Calu3 (cell line): ENCODE data around the gene CDK5RAP2. TPM values are rescaled to one million over a fixed set of nuclear protein-coding genes. Genes with fewer than 3 reads are reported as not detected.
"Not testable (repeated sequence)": the region's sequence is repeated elsewhere in the genome, so short reads cannot be mapped to it uniquely, and the experiment has no call there.

ENCODE experiments used
- Bru-seq: library from RNA; stranded (reverse); fragments of 400-500 nt; gene quantifications from one replicate; lab custom pipeline; 2021; lab: Mats Ljungman, UMichigan
- BruChase-seq, 2 experiments: library from RNA; stranded (reverse); fragments of 400-500 nt; gene quantifications; one replicate each; lab custom pipeline; 2021; lab: Mats Ljungman, UMichigan
- BruUV-seq: library from RNA; stranded (reverse); fragments of 400-500 nt; replicated peaks from 2 replicates; lab custom pipeline; 2021; lab: Mats Ljungman, UMichigan
- CTCF ChIA-PET: fragments of 300-600 bp; sonication (Branson Sonifier 250); formaldehyde crosslinking; loops from one replicate; lab custom pipeline; 2022; ENCODE audit warnings: antibody characterized with exemption; lab: Charles Lee
- DNase-seq: peaks from one replicate; pipeline ENCODE4 v3.0.0; 2022
- H3K27ac Mint-ChIP-seq: one replicate; pipeline ENCODE4 v1.8.0; 2022; ENCODE audit warnings: mixed read lengths; ENCODE audit not compliant: unreplicated experiment
- H3K27me3 Mint-ChIP-seq: one replicate; pipeline ENCODE4 v1.8.0; 2022; ENCODE audit warnings: mixed read lengths; ENCODE audit not compliant: unreplicated experiment
- H3K36me3 Mint-ChIP-seq: one replicate; pipeline ENCODE4 v1.8.0; 2022; ENCODE audit warnings: mild to moderate bottlenecking, moderate library complexity, mixed read lengths; ENCODE audit not compliant: insufficient read depth, unreplicated experiment
- H3K4me1 Mint-ChIP-seq: one replicate; pipeline ENCODE4 v1.8.0; 2022; ENCODE audit warnings: mild to moderate bottlenecking, low read depth, mixed read lengths; ENCODE audit not compliant: unreplicated experiment
- H3K4me3 Mint-ChIP-seq: one replicate; pipeline ENCODE4 v1.8.0; 2022; ENCODE audit warnings: mild to moderate bottlenecking, low read depth, moderate library complexity, mixed read lengths; ENCODE audit not compliant: unreplicated experiment
- H3K9me3 Mint-ChIP-seq: one replicate; pipeline ENCODE4 v1.8.0; 2022; ENCODE audit warnings: low read depth, mixed read lengths; ENCODE audit not compliant: unreplicated experiment
- CTCF ChIP-seq: fragments of 200-600 bp; IDR thresholded peaks from one replicate; pipeline ENCODE4 v1.8.0; 2022; ENCODE audit warnings: antibody characterized with exemption; ENCODE audit not compliant: unreplicated experiment
- intact Hi-C: fragments of 100-400 bp; cut with micrococcal nuclease; formaldehyde crosslinking; loops from one replicate; pipeline ENCODE4 v1.10.0; 2022; ENCODE audit not compliant: unreplicated experiment
- long read RNA-seq: library from polyadenylated mRNA; stranded (forward); transcript quantifications from one replicate; pipeline ENCODE4 v2.0.0, GENCODE V29; 2022
- total RNA-seq: library from RNA; stranded (reverse); gene quantifications from 2 replicates; pipeline ENCODE4 v1.2.3, GENCODE V29; 2022

CDK5RAP2 gene
- 40.7 and 43.1 TPM in 2 replicates for total RNA-seq
- percentile 78 among the genes with signal in this experiment for Bru-seq, nascent RNA
- percentile 69 among the genes with signal in this experiment for BruChase-seq, experiment 1, labeled RNA remaining after a 6-hour chase
- percentile 67 among the genes with signal in this experiment for BruChase-seq, experiment 2, labeled RNA remaining after a 2-hour chase
- long read RNA-seq, full-length matches to known transcripts, result 2 of 10 reads
- long read RNA-seq, partial matches to known transcripts, result 5 of 10 reads
- long read RNA-seq, other reads (novel, unspliced or antisense), result 3 of 10 reads

- H3K9me3 Mint-ChIP-seq, result no peaks in the 10 kb centered on the region
- H3K4me3 Mint-ChIP-seq, result peak within 1 kb of the TSS; percentile 97
- peaks cover 8% of the 10 kb centered on the region for H3K4me1 Mint-ChIP-seq
- DNase-seq, result peak; percentile 89
- no peaks in the 10 kb centered on the region for H3K27me3 Mint-ChIP-seq
- peaks cover 25% of the 10 kb centered on the region for H3K36me3 Mint-ChIP-seq
- H3K27ac Mint-ChIP-seq, result peak within 1 kb of the TSS; percentile 53
- CTCF ChIA-PET, result no interaction called here
- TF ChIP-seq CTCF, result no peak
- intact Hi-C loops, result no loop called here
- BruUV-seq, result no TSS peak
These were observed at the start of gene CDK5RAP2 for GRCh38 chr9:120580051-120580896. Gene CDK5RAP2 (minus strand): TSS chr9:120580167. CDS start chr9:120579978, 189 bp downstream.

- H3K27ac Mint-ChIP-seq, H3K9me3 Mint-ChIP-seq, H3K4me1 Mint-ChIP-seq, H3K4me3 Mint-ChIP-seq, intact Hi-C loops, H3K27me3 Mint-ChIP-seq, BruUV-seq, H3K36me3 Mint-ChIP-seq, DNase-seq: not testable (repeated sequence)
- CTCF ChIA-PET, result interaction anchor here (0.7 to 0.8 kb wide), 2 partner anchors 11 to 401 kb away, joined by 3 to 5 read pairs; no protein-coding TSS in a partner anchor
These were observed 49.0 kb upstream of the CDK5RAP2 start for GRCh38 chr9:120628925-120629497.

- no peaks in the 10 kb centered on the region for H3K4me1 Mint-ChIP-seq
- TF ChIP-seq CTCF, result no peak
- CTCF ChIA-PET, result interaction anchor here (0.7 to 1.0 kb wide), 3 partner anchors 10 to 401 kb away, joined by 3 to 5 read pairs (median 4); no protein-coding TSS in a partner anchor
- H3K36me3 Mint-ChIP-seq, result no peaks in the 10 kb centered on the region
- DNase-seq, result no peak
- intact Hi-C loops, result no loop called here
- no TSS peak for BruUV-seq
- no peak overlapping the region for H3K27ac Mint-ChIP-seq
- H3K4me3 Mint-ChIP-seq, result no peak overlapping the region
- H3K27me3 Mint-ChIP-seq, result no peaks in the 10 kb centered on the region
- no peaks in the 10 kb centered on the region for H3K9me3 Mint-ChIP-seq
These were observed 48.4 kb upstream of the CDK5RAP2 start for GRCh38 chr9:120628207-120628924.

- Mint-ChIP-seq H3K27me3 (no peaks in the 10 kb centered on the region), H3K4me1 (no peaks in the 10 kb centered on the region), H3K4me3 (no peak overlapping the region), H3K36me3 (no peaks in the 10 kb centered on the region), H3K27ac (no peak overlapping the region), H3K9me3 (no peaks in the 10 kb centered on the region)
- no peak for TF ChIP-seq CTCF
- DNase-seq, result no peak
- CTCF ChIA-PET, result no interaction called here
- no TSS peak for BruUV-seq
- intact Hi-C loops, result no loop called here
These were observed 47.1 kb upstream of the CDK5RAP2 start for GRCh38 chr9:120627073-120627472.
